Right atrium auricular region (tissue), 2 donors: ENCODE results near the gene TMEM183A. TPM values are rescaled to one million over a fixed set of nuclear protein-coding genes. Genes with fewer than 3 reads are reported as not detected.

ENCODE experiments used
- DNase-seq: peaks from one replicate; pipeline ENCODE4 v3.0.0-alpha.2; 2019; ENCODE audit warnings: low spot score
- H3K27ac ChIP-seq, 2 donors: fragments of 200-600 bp; sonication (generic); 1 replicate in 1 of 2; 2 replicates in 1 of 2; pipeline ENCODE4 v1.5.1; 2016 to 2019
- H3K27me3 ChIP-seq, 2 donors: fragments of 200-600 bp; sonication (generic); one replicate each; pipeline versions ENCODE4 v1.5.1 to v1.6.0; 2017 to 2019
- H3K36me3 ChIP-seq: fragments of 200-600 bp; sonication (generic); one replicate; pipeline ENCODE4 v1.5.1; 2016
- H3K4me1 ChIP-seq, 2 donors: fragments of 200-600 bp; sonication (generic); one replicate each; pipeline versions ENCODE4 v1.5.1 to v1.6.0; 2017 to 2019
- H3K4me3 ChIP-seq, 2 donors: fragments of 200-600 bp; sonication (generic); 1 replicate in 1 of 2; 2 replicates in 1 of 2; pipeline ENCODE4 v1.5.1; 2017 to 2019; ENCODE audit warnings: mild to moderate bottlenecking in 1 of 2, moderate library complexity in 1 of 2
- H3K9me3 ChIP-seq, 2 donors: fragments of 200-600 bp; sonication (generic); one replicate each; pipeline ENCODE4 v1.5.1; 2019
- CTCF ChIP-seq, 2 donors: fragments of 200-600 bp; sonication (generic); IDR thresholded peaks; one replicate each; pipeline ENCODE4 v1.5.1; 2019; ENCODE audit warnings: antibody characterized with exemption in 2 of 2
- total RNA-seq, 2 donors: library from RNA; depleted of rRNA; stranded (reverse); fragments of >200 nt; gene quantifications; one replicate each; pipeline ENCODE4 v1.1.0, GENCODE V29; 2016

TMEM183A gene
- total RNA-seq, 2 donors from 2014 or later: 29.6 to 39.1 TPM

GRCh38 chr1:203025686-203026030 lies 18.5 kb downstream of the TMEM183A start:
- TF ChIP-seq CTCF (IDR thresholded peaks at IDR 0.05): no peak
- H3K27me3 ChIP-seq: no peaks in the 10 kb centered on the region
- peaks cover 0 to 40% of the 10 kb centered on the region in 2 donors for H3K4me1 ChIP-seq
- H3K4me3 ChIP-seq: peak overlapping the region in 1 of 2 donors; percentile 69
- peaks cover 18% of the 10 kb centered on the region for H3K36me3 ChIP-seq
- no peak for DNase-seq
- peak overlapping the region; percentile 86 to 87 for H3K27ac ChIP-seq
- H3K9me3 ChIP-seq: no peaks in the 10 kb centered on the region

- peaks cover 13% of the 10 kb centered on the region for H3K36me3 ChIP-seq
- peak within 1 kb of the TSS; percentile 86 to 87 for H3K27ac ChIP-seq
- peak; percentile 81 for DNase-seq
- H3K4me1 ChIP-seq: peaks cover 0 to 40% of the 10 kb centered on the region in 2 donors
- no peak for TF ChIP-seq CTCF (IDR thresholded peaks at IDR 0.05)
- H3K27me3 ChIP-seq: no peaks in the 10 kb centered on the region
- H3K9me3 ChIP-seq: no peaks in the 10 kb centered on the region
- peak within 1 kb of the TSS; percentile 61 to 69 for H3K4me3 ChIP-seq
These were observed 19.0 kb downstream of the TMEM183A start, which contains the start of gene PPFIA4 for GRCh38 chr1:203026031-203026665. Gene PPFIA4, plus strand, starts transcription at chr1:203026491. Its CDS starts 12,518 bp downstream, at chr1:203039009.

GRCh38 chr1:203026666-203027663 lies 19.8 kb downstream of the TMEM183A start:
- H3K27me3 ChIP-seq: no peaks in the 10 kb centered on the region
- peak overlapping the region; percentile 86 to 87 for H3K27ac ChIP-seq
- TF ChIP-seq CTCF (IDR thresholded peaks at IDR 0.05): peak in 1 of 2 donors; percentile 3

GRCh38 chr1:203028067-203028783 lies 21.1 kb downstream of the TMEM183A start:
- no peak for TF ChIP-seq CTCF (IDR thresholded peaks at IDR 0.05)
- H3K36me3 ChIP-seq: no peaks in the 10 kb centered on the region
- peak; percentile 40 for DNase-seq
- no peaks in the 10 kb centered on the region for H3K27me3 ChIP-seq
- H3K9me3 ChIP-seq: no peaks in the 10 kb centered on the region
- no peak overlapping the region for H3K4me3 ChIP-seq
- peak overlapping the region; percentile 86 to 87 for H3K27ac ChIP-seq
- peaks cover 0 to 40% of the 10 kb centered on the region in 2 donors for H3K4me1 ChIP-seq

More at GRCh38 chr1:203026666-203027663, 19.8 kb downstream of the TMEM183A start:
- Histone ChIP-seq H3K36me3 (peaks cover 5% of the 10 kb centered on the region), H3K4me1 (peaks cover 0 to 40% of the 10 kb centered on the region in 2 donors), H3K4me3 (peak overlapping the region; percentile 61 to 69), H3K9me3 (no peaks in the 10 kb centered on the region)
- peak; percentile 56 for DNase-seq

- no peak overlapping the region for H3K4me3 ChIP-seq
- H3K36me3 ChIP-seq: no peaks in the 10 kb centered on the region
- H3K27ac ChIP-seq: peak overlapping the region; percentile 86 to 87
- peaks cover 0 to 40% of the 10 kb centered on the region in 2 donors for H3K4me1 ChIP-seq
- TF ChIP-seq CTCF (IDR thresholded peaks at IDR 0.05): no peak
- H3K27me3 ChIP-seq: no peaks in the 10 kb centered on the region
- DNase-seq: peak; percentile 62
- H3K9me3 ChIP-seq: no peaks in the 10 kb centered on the region
These were observed 21.8 kb downstream of the TMEM183A start for GRCh38 chr1:203028784-203029553.
